Eye (tissue), 1 donor: ENCODE measurements around the gene MARCHF3.
"Not testable (repeated sequence)": the region's sequence is repeated elsewhere in the genome, so short reads cannot be mapped to it uniquely, and the experiment has no call there.

Experiments
- DNase-seq: peaks from one replicate; pipeline ENCODE4 v3.0.0-alpha.2; 2015

MARCHF3 gene

DNA sequence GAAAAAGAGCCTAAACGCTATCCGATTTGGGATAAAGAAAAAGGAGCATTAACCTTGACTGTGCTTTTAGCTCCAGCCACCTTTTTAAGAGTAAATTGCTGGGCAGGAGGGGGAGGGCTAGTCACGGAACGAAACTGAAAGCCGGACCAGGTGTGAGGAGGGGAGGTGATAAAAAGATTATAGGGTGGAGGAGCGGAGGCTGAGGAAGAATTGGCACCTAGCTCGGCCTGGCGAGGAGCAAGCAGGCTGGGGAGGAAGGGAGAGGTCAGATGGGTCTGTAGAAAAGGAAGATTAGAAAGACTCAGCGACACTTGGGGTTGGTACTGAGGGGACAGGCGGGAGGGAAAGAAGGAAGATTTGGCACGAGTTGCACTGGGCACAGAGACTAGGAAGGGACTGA lies 187.0 kb downstream of the MARCHF3 start:
- DNase-seq: not testable (repeated sequence)

DNA sequence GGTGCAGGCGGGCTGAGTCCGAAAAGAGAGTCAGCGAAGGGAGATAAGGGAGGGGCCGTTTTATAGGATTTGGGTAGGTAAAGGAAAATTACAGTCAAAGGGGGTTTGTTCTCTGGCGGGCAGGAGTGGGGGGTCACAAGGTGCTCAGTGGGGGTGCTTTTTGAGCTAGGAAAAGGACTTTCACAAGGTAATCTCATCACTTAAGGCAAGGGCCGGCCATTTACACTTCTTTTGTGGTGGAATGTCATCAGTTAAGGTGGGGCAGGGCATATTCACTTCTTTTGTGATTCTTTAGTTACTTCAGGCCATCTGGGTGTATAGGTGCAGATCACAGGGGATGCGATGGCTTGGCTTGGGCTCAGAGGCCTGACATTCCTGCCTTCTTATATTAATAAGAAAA lies 191.0 kb downstream of the MARCHF3 start:
- not testable (repeated sequence) for DNase-seq

DNA sequence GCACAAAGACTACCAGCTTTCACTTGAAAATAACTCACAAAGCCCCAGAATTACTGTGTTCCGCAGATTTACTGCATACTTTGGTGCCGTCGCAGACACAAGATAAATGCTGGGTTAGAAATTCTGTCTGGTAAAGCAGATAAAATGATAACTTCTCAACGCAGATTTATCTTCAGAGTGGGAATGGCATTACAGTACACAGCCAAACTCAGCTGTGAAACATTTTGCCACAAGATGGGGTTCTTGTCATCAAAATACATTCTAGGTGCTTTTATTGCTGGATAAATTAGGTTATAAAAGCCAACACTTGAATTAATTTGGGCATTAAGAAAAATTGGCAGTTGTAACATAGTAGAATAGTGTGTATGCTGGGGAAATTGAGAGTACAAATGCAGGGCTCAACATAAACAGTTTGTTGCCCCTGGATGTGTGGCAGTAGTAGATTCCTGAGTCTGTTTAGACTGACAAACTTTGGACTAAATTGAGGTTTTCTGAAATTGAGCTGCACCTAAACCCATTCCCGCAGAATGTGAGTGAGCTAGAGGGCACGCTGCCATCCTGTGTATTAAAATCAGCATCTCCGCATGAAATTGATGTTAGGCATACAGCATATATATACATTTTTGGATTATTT lies 192.3 kb downstream of the MARCHF3 start:
- DNase-seq: peak; percentile 19

DNA sequence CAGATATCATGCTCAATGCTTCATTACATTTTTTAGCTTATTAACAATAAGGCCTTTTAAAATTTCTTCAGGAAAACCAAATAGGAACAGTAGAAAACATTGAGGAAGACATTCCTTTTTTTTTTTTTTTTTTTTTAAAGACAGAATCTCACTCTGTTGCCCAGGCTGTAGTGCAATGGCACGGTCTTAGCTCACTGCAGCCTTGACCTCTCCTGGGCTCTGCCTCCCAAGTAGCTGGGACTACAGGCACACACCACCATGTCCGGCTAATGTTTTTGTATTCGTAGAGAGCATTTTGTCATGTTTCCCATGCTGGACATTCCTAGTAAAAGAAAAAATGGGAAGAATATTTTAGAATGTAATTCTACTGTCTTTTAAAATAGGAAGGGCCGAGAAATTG lies 193.1 kb downstream of the MARCHF3 start:
- no peak for DNase-seq

DNA sequence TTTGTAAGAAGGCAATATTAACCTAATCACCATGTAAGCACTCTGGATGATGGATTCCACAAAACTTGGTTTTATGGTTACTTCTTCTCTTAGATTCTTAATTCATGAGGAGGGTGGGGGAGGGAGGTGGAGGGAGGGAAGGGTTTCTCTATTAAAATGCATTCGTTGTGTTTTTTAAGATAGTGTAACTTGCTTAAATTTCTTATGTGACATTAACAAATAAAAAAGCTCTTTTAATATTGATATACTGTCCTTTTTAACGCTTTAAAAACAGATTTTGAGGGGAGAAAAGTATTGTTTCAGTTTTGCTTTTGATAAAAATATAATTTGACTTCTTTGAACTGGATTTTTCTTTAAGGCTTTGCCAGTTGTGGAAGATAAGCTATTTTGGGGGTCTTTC lies 193.6 kb downstream of the MARCHF3 start:
- DNase-seq: no peak

DNA sequence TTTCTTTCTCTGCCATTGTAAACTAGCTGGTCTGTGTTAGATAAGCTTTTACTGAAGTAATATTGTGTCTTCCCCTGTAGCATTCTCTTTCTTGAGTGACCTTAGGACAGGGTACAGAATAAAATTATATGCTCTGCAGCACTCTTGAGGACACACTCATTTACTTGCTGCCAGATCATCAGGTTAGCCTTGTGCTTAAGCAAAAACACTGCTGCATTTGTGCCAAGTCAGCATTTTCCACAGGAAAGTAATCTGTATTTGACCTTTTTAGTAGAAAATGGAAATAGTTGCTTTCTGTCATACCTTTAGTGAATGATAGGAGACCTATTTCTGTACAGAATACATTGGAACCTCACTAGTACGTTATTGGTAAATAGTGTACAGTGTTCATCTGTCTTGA lies 199.2 kb downstream of the MARCHF3 start:
- DNase-seq: no peak

DNA sequence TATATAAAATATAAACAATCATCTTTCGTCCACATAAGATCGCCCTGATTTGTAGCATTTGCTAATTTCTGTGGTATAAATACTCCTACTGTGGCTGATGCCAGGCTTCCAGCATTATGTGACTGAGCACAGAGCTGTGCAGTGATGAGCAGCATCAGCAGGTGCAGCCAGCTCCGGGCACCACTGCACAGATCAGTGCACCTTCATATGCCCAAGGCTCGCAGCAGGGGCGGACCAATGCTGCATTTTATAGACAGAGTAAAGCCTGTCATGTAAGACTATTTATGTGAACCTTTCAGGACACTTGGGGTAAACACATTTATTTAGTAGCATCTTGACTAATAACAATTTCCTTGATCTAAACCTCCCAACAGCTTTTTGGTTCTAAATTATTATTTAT lies 200.3 kb downstream of the MARCHF3 start:
- no peak for DNase-seq

DNA sequence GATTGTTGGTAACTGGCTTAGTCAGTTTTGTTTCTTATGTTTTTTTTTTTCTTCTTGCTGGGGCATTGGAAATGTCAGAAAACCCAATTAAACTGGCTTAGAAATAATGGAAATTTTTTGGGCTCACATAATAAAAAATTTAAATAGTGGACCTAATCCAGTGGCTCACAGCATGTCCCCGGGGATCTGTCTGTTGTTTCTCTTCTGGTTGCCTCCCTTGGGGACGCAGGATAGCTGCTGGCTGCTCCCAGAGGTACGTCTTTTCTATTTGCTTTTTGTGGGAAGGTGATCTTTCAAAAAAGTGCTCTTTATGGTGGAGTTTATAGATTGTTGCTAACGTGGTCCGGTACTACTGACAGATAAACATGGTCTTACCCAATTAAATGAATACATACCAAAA lies 201.3 kb downstream of the MARCHF3 start:
- DNase-seq: no peak

DNA sequence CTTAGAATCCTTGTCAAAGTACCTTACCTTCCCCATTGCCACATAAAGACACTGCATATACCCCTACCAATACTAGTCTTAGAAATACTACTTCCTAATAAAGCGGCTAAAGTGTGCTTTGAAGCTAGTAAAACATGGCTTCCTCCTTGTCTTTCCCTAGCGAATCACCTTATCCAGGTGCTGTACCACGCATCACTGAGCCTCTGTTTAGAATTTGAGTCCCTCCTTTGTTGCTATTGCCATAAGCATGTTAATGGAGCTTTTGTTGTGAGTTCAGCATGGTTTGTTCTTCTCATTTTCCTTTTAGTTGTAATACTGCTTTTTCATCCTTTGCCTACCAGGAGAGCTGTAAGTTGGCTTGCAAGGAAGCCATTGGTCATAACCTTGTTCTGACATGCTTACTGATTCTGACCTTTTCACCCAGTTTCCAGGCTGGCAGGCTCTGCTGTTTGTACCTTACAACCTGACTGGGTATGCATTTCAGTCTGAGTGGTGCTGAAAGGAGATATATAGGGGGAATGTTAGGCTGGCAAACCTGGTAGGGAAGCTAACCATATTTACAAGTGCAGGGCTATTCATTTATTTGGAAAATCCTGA lies 203.6 kb downstream of the MARCHF3 start:
- no peak for DNase-seq

DNA sequence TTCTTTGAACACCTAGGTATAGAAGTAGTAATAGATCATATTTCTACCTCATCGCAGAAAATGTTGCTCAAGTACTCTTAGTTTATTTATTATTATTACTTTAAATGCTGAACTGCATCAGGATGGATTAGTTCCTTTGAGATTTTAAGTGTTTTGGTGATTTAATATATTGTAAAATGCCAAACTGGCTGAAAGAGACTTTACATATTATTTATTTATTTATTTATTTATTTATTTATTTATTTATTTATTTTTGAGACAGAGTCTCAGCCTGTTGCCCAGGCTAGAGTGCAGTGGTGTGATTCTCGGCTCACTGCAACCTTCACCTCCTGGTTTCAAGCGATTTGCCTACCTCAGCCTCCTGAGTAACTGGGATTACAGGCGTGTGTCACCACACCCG lies 211.1 kb downstream of the MARCHF3 start:
- no peak for DNase-seq

DNA sequence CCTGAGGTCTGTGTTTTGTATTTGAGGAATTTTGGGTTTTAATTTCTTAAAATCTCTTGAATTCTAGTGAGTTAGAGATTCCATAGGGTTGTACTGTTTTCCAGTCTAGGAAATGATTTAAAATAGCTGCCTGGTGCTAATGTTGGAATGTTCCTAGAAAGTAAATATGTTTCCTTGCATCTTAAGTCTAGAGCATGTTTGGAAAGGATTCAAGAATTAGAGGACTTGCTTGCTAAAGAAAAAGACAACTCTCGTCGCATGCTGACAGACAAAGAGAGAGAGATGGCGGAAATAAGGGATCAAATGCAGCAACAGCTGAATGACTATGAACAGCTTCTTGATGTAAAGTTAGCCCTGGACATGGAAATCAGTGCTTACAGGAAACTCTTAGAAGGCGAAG lies 211.6 kb downstream of the MARCHF3 start:
- no peak for DNase-seq
